Measurements from ENCODE around the gene ABCA13. TPM values are rescaled to one million over a fixed set of nuclear protein-coding genes. Genes with fewer than 3 reads are reported as not detected.

ABCA13 gene
- polyA plus RNA-seq, 1 donor (not counting 4 experiments of a cell fraction or from before 2014, with no cell fraction given), result 0.76 TPM

- no peak for TF ChIP-seq EZH2 (IDR thresholded peaks at IDR 0.05; ENCODE audit: low read length)
- no peak for TF ChIP-seq CTCF (optimal IDR thresholded peaks at IDR 0.05 in 1 of 3, IDR thresholded peaks at IDR 0.05 in 1 of 3, conservative IDR thresholded peaks at IDR 0.05 in 1 of 3; ENCODE audit: extremely low read depth in 1 of 3, insufficient read depth in 2 of 3, low read length in 3 of 3)
- H3K9ac ChIP-seq (ENCODE audit: control insufficient read depth, extremely low read depth, insufficient read depth, low read length), result no peak overlapping the region
Observed at GRCh38 chr7:48285373-48285772, 114.1 kb downstream of the ABCA13 start.

GRCh38 chr7:48286836-48287235, 115.6 kb downstream of the ABCA13 start:
- Histone ChIP-seq H3K9ac (ENCODE audit: control insufficient read depth, extremely low read depth, insufficient read depth, low read length) (no peak overlapping the region), H2AFZ (ENCODE audit: control insufficient read depth, low read length) (no peak overlapping the region), H3K4me1 (ENCODE audit: control insufficient read depth, extremely low read depth, insufficient read depth, low read length) (no peaks in the 10 kb centered on the region), H3K9me1 (ENCODE audit: control insufficient read depth, extremely low read depth, insufficient read depth, low read length) (no peaks in the 10 kb centered on the region), H3K27me3 (ENCODE audit: control insufficient read depth, extremely low read depth, insufficient read depth, low read length) (peaks cover 3% of the 10 kb centered on the region), H3K4me2 (ENCODE audit: control insufficient read depth, extremely low read depth, insufficient read depth, low read depth, low read length) (no peak overlapping the region), H3K36me3 (ENCODE audit: control insufficient read depth in 2 of 2, extremely low read depth in 1 of 2, insufficient read depth in 2 of 2, low read length in 2 of 2) (no peaks in the 10 kb centered on the region), H3K9me3 (ENCODE audit: control insufficient read depth, low read depth, low read length) (no peaks in the 10 kb centered on the region), H3K27ac (ENCODE audit: control insufficient read depth, insufficient read depth, low read length) (no peak overlapping the region), H3K79me2 (ENCODE audit: control insufficient read depth, insufficient read depth, low read length) (no peaks in the 10 kb centered on the region), H4K20me1 (ENCODE audit: control insufficient read depth, extremely low read depth, insufficient read depth, low read length) (no peaks in the 10 kb centered on the region), H3K4me3 (ENCODE audit: control insufficient read depth in 2 of 3, extremely low read depth in 1 of 3, insufficient read depth in 2 of 3, low read depth in 1 of 3, low read length in 3 of 3) (no peak overlapping the region)
- DNase-seq (ENCODE audit: low read depth, low spot score) (no peak), FAIRE-seq (no peak)
- no peak for TF ChIP-seq EZH2 (IDR thresholded peaks at IDR 0.05; ENCODE audit: low read length)
- no peak for TF ChIP-seq CTCF (optimal IDR thresholded peaks at IDR 0.05 in 1 of 3, IDR thresholded peaks at IDR 0.05 in 1 of 3, conservative IDR thresholded peaks at IDR 0.05 in 1 of 3; ENCODE audit: extremely low read depth in 1 of 3, insufficient read depth in 2 of 3, low read length in 3 of 3)
- dilution Hi-C loops (cut with MboI; ENCODE audit: extremely low pct_ligation_motif_present, low sequenced_read_pairs), result no loop called here

More at GRCh38 chr7:48285373-48285772, 114.1 kb downstream of the ABCA13 start:
- dilution Hi-C loops (cut with MboI; ENCODE audit: extremely low pct_ligation_motif_present, low sequenced_read_pairs), result no loop called here
- DNase-seq (ENCODE audit: low read depth, low spot score) (no peak), FAIRE-seq (no peak)
- Histone ChIP-seq H3K4me1 (ENCODE audit: control insufficient read depth, extremely low read depth, insufficient read depth, low read length) (peaks cover 3% of the 10 kb centered on the region), H3K36me3 (ENCODE audit: control insufficient read depth in 2 of 2, extremely low read depth in 1 of 2, insufficient read depth in 2 of 2, low read length in 2 of 2) (no peaks in the 10 kb centered on the region), H4K20me1 (ENCODE audit: control insufficient read depth, extremely low read depth, insufficient read depth, low read length) (no peaks in the 10 kb centered on the region), H3K27me3 (ENCODE audit: control insufficient read depth, extremely low read depth, insufficient read depth, low read length) (no peaks in the 10 kb centered on the region), H3K9me3 (ENCODE audit: control insufficient read depth, low read depth, low read length) (no peaks in the 10 kb centered on the region), H3K4me3 (ENCODE audit: control insufficient read depth in 2 of 3, extremely low read depth in 1 of 3, insufficient read depth in 2 of 3, low read depth in 1 of 3, low read length in 3 of 3) (no peak overlapping the region), H3K79me2 (ENCODE audit: control insufficient read depth, insufficient read depth, low read length) (no peaks in the 10 kb centered on the region), H3K9me1 (ENCODE audit: control insufficient read depth, extremely low read depth, insufficient read depth, low read length) (no peaks in the 10 kb centered on the region), H2AFZ (ENCODE audit: control insufficient read depth, low read length) (no peak overlapping the region), H3K4me2 (ENCODE audit: control insufficient read depth, extremely low read depth, insufficient read depth, low read depth, low read length) (no peak overlapping the region), H3K27ac (ENCODE audit: control insufficient read depth, insufficient read depth, low read length) (no peak overlapping the region)
